IMR-90 (cell line): ENCODE results near the gene LAMA5.

Experiments
- POLR2A ChIP-seq: IDR thresholded peaks from 2 replicates; pipeline ENCODE4 v1.6.1; 2012; ENCODE audit warnings: mild to moderate bottlenecking, low read depth, low read length
- TF ChIP-seq, protein P1 (sequence below): conservative IDR thresholded peaks from 2 replicates; pipeline ENCODE4 v1.5.1; 2012; ENCODE audit warnings: mild to moderate bottlenecking, low read depth, low read length, improper control_type of control experiment

DNA sequence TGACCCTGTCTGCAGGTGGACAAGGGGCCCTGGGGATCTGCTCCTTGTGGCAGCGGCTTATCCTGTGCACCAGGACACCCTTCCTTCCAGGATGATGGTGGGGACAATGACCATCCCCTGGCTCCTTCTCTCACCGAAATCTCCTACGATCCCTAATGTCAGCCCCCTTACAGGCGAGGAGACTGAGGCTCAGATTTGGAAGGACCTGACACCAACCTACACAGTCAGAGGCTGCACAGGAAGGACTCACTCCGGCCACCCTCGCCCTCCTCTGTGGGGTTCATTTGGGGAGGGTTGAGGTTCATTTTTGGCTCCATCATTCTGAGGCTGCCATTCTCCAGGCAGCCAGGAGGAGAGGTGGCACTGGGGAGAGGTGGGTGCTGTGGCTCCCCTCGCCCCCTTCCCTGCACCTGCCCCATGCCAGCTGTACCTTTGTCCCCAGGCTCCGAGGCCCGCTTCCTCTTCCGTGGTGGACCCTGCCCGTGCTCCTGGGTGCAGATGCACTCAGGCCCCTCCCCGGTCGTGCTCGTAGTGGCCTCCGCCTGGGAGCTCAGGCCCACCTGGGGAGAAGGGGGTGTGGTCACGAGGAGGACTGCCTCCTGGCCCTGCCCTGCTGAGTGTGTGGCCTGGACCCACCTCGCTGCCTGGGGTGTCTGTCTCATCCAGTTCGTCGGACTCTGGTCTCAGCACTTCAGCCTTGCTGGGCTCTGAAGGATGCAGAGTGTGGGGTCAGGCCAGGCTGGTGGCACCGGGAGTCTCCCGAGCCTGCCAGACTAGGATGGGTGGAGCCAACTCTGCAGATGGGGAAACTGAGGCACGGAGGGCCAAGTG is 45.3 kb upstream of the LAMA5 start:
- no peak for TF ChIP-seq POLR2A
- TF ChIP-seq, protein P1, sequence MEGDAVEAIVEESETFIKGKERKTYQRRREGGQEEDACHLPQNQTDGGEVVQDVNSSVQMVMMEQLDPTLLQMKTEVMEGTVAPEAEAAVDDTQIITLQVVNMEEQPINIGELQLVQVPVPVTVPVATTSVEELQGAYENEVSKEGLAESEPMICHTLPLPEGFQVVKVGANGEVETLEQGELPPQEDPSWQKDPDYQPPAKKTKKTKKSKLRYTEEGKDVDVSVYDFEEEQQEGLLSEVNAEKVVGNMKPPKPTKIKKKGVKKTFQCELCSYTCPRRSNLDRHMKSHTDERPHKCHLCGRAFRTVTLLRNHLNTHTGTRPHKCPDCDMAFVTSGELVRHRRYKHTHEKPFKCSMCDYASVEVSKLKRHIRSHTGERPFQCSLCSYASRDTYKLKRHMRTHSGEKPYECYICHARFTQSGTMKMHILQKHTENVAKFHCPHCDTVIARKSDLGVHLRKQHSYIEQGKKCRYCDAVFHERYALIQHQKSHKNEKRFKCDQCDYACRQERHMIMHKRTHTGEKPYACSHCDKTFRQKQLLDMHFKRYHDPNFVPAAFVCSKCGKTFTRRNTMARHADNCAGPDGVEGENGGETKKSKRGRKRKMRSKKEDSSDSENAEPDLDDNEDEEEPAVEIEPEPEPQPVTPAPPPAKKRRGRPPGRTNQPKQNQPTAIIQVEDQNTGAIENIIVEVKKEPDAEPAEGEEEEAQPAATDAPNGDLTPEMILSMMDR = no peak
